AG08395 (cell line): ENCODE measurements around the gene ATL1.
"Not testable (repeated sequence)": the region's sequence is repeated elsewhere in the genome, so short reads cannot be mapped to it uniquely, and the experiment has no call there.

Experiments
- DNase-seq: peaks from one replicate; pipeline ENCODE4 v3.0.0; 2012; ENCODE audit warnings: mixed read lengths, low spot score

The ATL1 gene

GRCh38 chr14:50659327-50659974 lies 99.5 kb downstream of the ATL1 start:
- DNase-seq, result no peak

GRCh38 chr14:50664579-50664978 lies 104.6 kb downstream of the ATL1 start:
- DNase-seq, result not testable (repeated sequence)

- not testable (repeated sequence) for DNase-seq
These were observed 105.4 kb downstream of the ATL1 start for GRCh38 chr14:50665300-50665699.

GRCh38 chr14:50666772-50667683 lies 107.1 kb downstream of the ATL1 start:
- DNase-seq, result peak; percentile 20

GRCh38 chr14:50667684-50667995 lies 107.7 kb downstream of the ATL1 start:
- no peak for DNase-seq

GRCh38 chr14:50667996-50668825 lies 108.3 kb downstream of the ATL1 start, which contains the start of gene SAV1:
TSS of gene SAV1 (minus strand) at chr14:50668306. CDS start at chr14:50667967, 339 bp downstream.
- peak; percentile 69 for DNase-seq

GRCh38 chr14:50668826-50669143 lies 108.8 kb downstream of the ATL1 start:
- no peak for DNase-seq

- no peak for DNase-seq
These were observed 109.6 kb downstream of the ATL1 start for GRCh38 chr14:50669441-50669986.

- DNase-seq, result no peak
These were observed 110.4 kb downstream of the ATL1 start for GRCh38 chr14:50670196-50670865.

- DNase-seq, result no peak
These were observed 110.9 kb downstream of the ATL1 start for GRCh38 chr14:50670866-50671256.

- peak; percentile 35 for DNase-seq
These were observed 115.7 kb downstream of the ATL1 start for GRCh38 chr14:50675597-50675996.

GRCh38 chr14:50676814-50677516 lies 117.0 kb downstream of the ATL1 start:
- no peak for DNase-seq

- peak; percentile 70 for DNase-seq
These were observed 117.7 kb downstream of the ATL1 start for GRCh38 chr14:50677527-50678063.

- no peak for DNase-seq
These were observed 118.2 kb downstream of the ATL1 start for GRCh38 chr14:50678163-50678562.

- DNase-seq, result no peak
These were observed 119.7 kb downstream of the ATL1 start for GRCh38 chr14:50679674-50680073.
